WTC11 (cell line): ENCODE measurements around the gene PLCG2. TPM values are rescaled to one million over a fixed set of nuclear protein-coding genes. Genes with fewer than 3 reads are reported as not detected.

ENCODE experiments used
- ATAC-seq: fragments of 200-7000 bp; cut with Tn5 transposase; 2 replicates; pipeline ENCODE4 v1.10.0; 2021; ENCODE audit warnings: mild to moderate bottlenecking, moderate library complexity
- CTCF ChIA-PET: fragments of 300-600 bp; sonication (Branson Sonifier 250); formaldehyde crosslinking; loops from one replicate; lab custom pipeline; 2021; ENCODE audit warnings: antibody characterized with exemption; lab: Charles Lee
- POLR2A ChIA-PET: fragments of 350-600 bp; sonication (Branson Sonifier 250); formaldehyde crosslinking; loops from one replicate; lab custom pipeline; 2021; ENCODE audit warnings: antibody characterized with exemption; lab: Charles Lee
- DNase-seq: peaks from one replicate; pipeline ENCODE4 v3.0.0; 2021; ENCODE audit warnings: low spot score
- H3K27ac Mint-ChIP-seq: 2 replicates; pipeline ENCODE4 v1.8.0; 2021; ENCODE audit warnings: mixed read lengths
- H3K27me3 Mint-ChIP-seq: 2 replicates; pipeline ENCODE4 v1.8.0; 2021; ENCODE audit warnings: low read depth, mild to moderate bottlenecking, moderate library complexity, mixed read lengths
- H3K36me3 Mint-ChIP-seq: 2 replicates; pipeline ENCODE4 v1.8.0; 2021; ENCODE audit warnings: mixed read lengths
- H3K4me1 Mint-ChIP-seq: 2 replicates; pipeline ENCODE4 v1.8.0; 2022; ENCODE audit warnings: mixed read lengths
- H3K4me3 Mint-ChIP-seq: 2 replicates; pipeline ENCODE4 v1.8.0; 2021; ENCODE audit warnings: mild to moderate bottlenecking, moderate library complexity, mixed read lengths
- H3K9me3 Mint-ChIP-seq: 2 replicates; pipeline ENCODE4 v1.8.0; 2021; ENCODE audit warnings: mixed read lengths
- CREB1 ChIP-seq: sonication (generic); formaldehyde crosslinking; IDR thresholded peaks from 2 replicates; pipeline ENCODE4 v1.8.0; 2023; ENCODE audit warnings: mild to moderate bottlenecking, missing genetic modification reagents
- CTCF ChIP-seq: fragments of 200-600 bp; IDR thresholded peaks from 2 replicates; pipeline ENCODE4 v1.8.0; 2022; ENCODE audit warnings: antibody characterized with exemption
- EMX1 ChIP-seq: fragments of 250-450 bp; sonication (Bioruptor Pico); IDR thresholded peaks from 2 replicates; pipeline ENCODE4 v1.8.0; 2021; ENCODE audit warnings: mild to moderate bottlenecking
- ESRRA ChIP-seq: sonication (generic); formaldehyde crosslinking; IDR thresholded peaks from 2 replicates; pipeline ENCODE4 v1.8.1; 2022; ENCODE audit warnings: mild to moderate bottlenecking, missing genetic modification reagents, borderline replicate concordance
- ETV6 ChIP-seq: sonication (generic); formaldehyde crosslinking; IDR thresholded peaks from 2 replicates; pipeline ENCODE4 v1.8.1; 2022; ENCODE audit warnings: mild to moderate bottlenecking, missing genetic modification reagents
- FOXJ3 ChIP-seq: sonication (generic); formaldehyde crosslinking; IDR thresholded peaks from 2 replicates; pipeline ENCODE4 v1.9.0; 2021; ENCODE audit warnings: missing genetic modification reagents, mild to moderate bottlenecking, borderline replicate concordance
- GABPB1 ChIP-seq: sonication (generic); formaldehyde crosslinking; IDR thresholded peaks from 2 replicates; pipeline ENCODE4 v1.8.1; 2023; ENCODE audit warnings: mild to moderate bottlenecking, missing genetic modification reagents
- GRHL2 ChIP-seq: fragments of 250-450 bp; sonication (Bioruptor Pico); IDR thresholded peaks from 2 replicates; pipeline ENCODE4 v1.8.0; 2022; ENCODE audit warnings: mild to moderate bottlenecking, moderate library complexity; ENCODE audit not compliant: insufficient replicate concordance, severe bottlenecking
- JUN ChIP-seq: sonication (generic); formaldehyde crosslinking; IDR thresholded peaks from 2 replicates; pipeline ENCODE4 v1.8.0; 2023; ENCODE audit warnings: mild to moderate bottlenecking, missing genetic modification reagents
- MYBL2 ChIP-seq: sonication (generic); formaldehyde crosslinking; IDR thresholded peaks from 2 replicates; pipeline ENCODE4 v1.8.1; 2023; ENCODE audit warnings: mild to moderate bottlenecking, moderate library complexity, missing genetic modification reagents
- SP1 ChIP-seq: sonication (generic); formaldehyde crosslinking; conservative IDR thresholded peaks from 2 replicates; pipeline ENCODE4 v1.8.1; 2022; ENCODE audit warnings: missing genetic modification reagents
- STAT6 ChIP-seq: sonication (generic); formaldehyde crosslinking; conservative IDR thresholded peaks from 2 replicates; pipeline ENCODE4 v1.8.1; 2023; ENCODE audit warnings: mild to moderate bottlenecking, low read depth, missing genetic modification reagents, moderate library complexity
- TEAD1 ChIP-seq: sonication (generic); formaldehyde crosslinking; IDR thresholded peaks from 2 replicates; pipeline ENCODE4 v1.8.0; 2022; ENCODE audit warnings: mild to moderate bottlenecking, missing genetic modification reagents
- ZNF263 ChIP-seq: sonication (generic); formaldehyde crosslinking; IDR thresholded peaks from 2 replicates; pipeline ENCODE4 v1.8.1; 2022; ENCODE audit warnings: low read depth, mild to moderate bottlenecking, moderate library complexity, missing genetic modification reagents
- total RNA-seq: library from RNA; stranded (reverse); gene quantifications from 3 replicates; pipeline ENCODE4 v1.2.3, GENCODE V29; 2021
- TF ChIP-seq, protein P1 (sequence below): fragments of 250-450 bp; sonication (Bioruptor Pico); IDR thresholded peaks from 2 replicates; pipeline ENCODE4 v1.9.0; 2021; ENCODE audit warnings: mild to moderate bottlenecking
- TF ChIP-seq, protein P2 (sequence below): fragments of 250-450 bp; sonication (Bioruptor Pico); IDR thresholded peaks from 2 replicates; pipeline ENCODE4 v2.1.2; 2022; ENCODE audit warnings: mild to moderate bottlenecking, moderate library complexity
- TF ChIP-seq, protein P3 (sequence below): sonication (generic); formaldehyde crosslinking; IDR thresholded peaks from 2 replicates; pipeline ENCODE4 v1.8.0; 2023; ENCODE audit warnings: mild to moderate bottlenecking, missing genetic modification reagents
- TF ChIP-seq, protein P4 (sequence below): sonication (generic); formaldehyde crosslinking; IDR thresholded peaks from 2 replicates; pipeline ENCODE4 v1.8.1; 2022; ENCODE audit warnings: missing genetic modification reagents, borderline replicate concordance
- TF ChIP-seq, protein P5 (sequence below): sonication (generic); formaldehyde crosslinking; IDR thresholded peaks from 2 replicates; pipeline ENCODE4 v1.8.0; 2022; ENCODE audit warnings: mild to moderate bottlenecking, missing genetic modification reagents

The PLCG2 gene
- total RNA-seq, 1 experiment from 2014 or later: 7.0 TPM

DNA sequence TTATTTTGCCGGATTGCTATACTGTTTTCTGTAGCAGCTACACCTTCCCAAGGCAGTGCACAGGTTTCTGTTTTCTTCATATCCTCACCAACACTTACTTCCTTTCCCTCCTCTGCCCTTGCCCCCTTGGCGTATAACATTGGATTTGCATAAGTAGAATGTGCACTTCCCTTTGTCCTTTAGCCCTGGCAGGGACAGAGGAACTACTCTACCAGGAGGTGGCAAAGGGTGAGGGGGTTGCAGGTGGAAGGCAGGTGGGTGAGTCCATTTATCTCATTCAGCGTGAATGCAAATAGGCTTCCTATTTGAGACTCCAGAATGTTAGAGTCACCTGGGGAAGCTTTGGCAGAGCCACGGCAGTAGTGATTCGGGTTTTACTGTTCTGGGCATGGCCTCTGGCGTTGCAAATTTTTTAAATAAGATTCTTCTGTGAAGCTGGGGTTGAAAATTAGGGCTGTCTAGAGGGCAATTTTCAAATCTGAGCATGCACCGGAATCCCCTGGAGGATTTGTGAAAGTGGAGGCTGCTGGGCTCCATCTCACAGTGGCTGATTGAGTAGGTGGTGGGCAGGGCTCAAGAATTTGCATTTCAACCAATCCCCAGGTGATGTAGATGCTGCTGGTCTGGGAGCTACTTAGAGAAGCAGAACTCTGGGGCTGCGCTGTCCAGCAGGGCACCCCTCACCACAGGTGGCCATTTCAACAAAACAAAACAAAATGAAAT lies 84.7 kb downstream of the PLCG2 start:
- Mint-ChIP-seq H3K9me3 (no peaks in the 10 kb centered on the region), H3K27me3 (peaks cover 7% of the 10 kb centered on the region), H3K27ac (no peak overlapping the region), H3K4me1 (peaks cover 24% of the 10 kb centered on the region), H3K4me3 (peak overlapping the region; percentile 41), H3K36me3 (no peaks in the 10 kb centered on the region)
- POLR2A ChIA-PET: interaction anchor here (0.5 kb wide), 1 partner anchor 12 kb away, joined by 3 read pairs; no protein-coding TSS in a partner anchor
- peak; percentile 24 for DNase-seq
- CTCF ChIA-PET: interaction anchor here (1.0 to 4.1 kb wide), 8 partner anchors 8 to 593 kb away, joined by 3 to 36 read pairs (median 6); no protein-coding TSS in a partner anchor
- ATAC-seq: peak; percentile 84
- TF ChIP-seq ZNF263 (CRISPR knock-in tag) (no peak), GRHL2 (CRISPR knock-in tag) (no peak), ETV6 (CRISPR knock-in tag) (no peak), TEAD1 (CRISPR knock-in tag) (no peak), ESRRA (CRISPR knock-in tag) (no peak), STAT6 (no peak), MYBL2 (CRISPR knock-in tag) (no peak)
- TF ChIP-seq, protein P1, sequence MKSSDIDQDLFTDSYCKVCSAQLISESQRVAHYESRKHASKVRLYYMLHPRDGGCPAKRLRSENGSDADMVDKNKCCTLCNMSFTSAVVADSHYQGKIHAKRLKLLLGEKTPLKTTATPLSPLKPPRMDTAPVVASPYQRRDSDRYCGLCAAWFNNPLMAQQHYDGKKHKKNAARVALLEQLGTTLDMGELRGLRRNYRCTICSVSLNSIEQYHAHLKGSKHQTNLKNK: no peak
- TF ChIP-seq, protein P2, sequence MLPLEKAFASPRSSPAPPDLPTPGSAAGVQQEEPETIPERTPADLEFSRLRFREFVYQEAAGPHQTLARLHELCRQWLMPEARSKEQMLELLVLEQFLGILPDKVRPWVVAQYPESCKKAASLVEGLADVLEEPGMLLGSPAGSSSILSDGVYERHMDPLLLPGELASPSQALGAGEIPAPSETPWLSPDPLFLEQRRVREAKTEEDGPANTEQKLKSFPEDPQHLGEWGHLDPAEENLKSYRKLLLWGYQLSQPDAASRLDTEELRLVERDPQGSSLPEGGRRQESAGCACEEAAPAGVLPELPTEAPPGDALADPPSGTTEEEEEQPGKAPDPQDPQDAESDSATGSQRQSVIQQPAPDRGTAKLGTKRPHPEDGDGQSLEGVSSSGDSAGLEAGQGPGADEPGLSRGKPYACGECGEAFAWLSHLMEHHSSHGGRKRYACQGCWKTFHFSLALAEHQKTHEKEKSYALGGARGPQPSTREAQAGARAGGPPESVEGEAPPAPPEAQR (CRISPR knock-in tag): no peak
- TF ChIP-seq, protein P3, sequence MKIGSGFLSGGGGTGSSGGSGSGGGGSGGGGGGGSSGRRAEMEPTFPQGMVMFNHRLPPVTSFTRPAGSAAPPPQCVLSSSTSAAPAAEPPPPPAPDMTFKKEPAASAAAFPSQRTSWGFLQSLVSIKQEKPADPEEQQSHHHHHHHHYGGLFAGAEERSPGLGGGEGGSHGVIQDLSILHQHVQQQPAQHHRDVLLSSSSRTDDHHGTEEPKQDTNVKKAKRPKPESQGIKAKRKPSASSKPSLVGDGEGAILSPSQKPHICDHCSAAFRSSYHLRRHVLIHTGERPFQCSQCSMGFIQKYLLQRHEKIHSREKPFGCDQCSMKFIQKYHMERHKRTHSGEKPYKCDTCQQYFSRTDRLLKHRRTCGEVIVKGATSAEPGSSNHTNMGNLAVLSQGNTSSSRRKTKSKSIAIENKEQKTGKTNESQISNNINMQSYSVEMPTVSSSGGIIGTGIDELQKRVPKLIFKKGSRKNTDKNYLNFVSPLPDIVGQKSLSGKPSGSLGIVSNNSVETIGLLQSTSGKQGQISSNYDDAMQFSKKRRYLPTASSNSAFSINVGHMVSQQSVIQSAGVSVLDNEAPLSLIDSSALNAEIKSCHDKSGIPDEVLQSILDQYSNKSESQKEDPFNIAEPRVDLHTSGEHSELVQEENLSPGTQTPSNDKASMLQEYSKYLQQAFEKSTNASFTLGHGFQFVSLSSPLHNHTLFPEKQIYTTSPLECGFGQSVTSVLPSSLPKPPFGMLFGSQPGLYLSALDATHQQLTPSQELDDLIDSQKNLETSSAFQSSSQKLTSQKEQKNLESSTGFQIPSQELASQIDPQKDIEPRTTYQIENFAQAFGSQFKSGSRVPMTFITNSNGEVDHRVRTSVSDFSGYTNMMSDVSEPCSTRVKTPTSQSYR (CRISPR knock-in tag): no peak

DNA sequence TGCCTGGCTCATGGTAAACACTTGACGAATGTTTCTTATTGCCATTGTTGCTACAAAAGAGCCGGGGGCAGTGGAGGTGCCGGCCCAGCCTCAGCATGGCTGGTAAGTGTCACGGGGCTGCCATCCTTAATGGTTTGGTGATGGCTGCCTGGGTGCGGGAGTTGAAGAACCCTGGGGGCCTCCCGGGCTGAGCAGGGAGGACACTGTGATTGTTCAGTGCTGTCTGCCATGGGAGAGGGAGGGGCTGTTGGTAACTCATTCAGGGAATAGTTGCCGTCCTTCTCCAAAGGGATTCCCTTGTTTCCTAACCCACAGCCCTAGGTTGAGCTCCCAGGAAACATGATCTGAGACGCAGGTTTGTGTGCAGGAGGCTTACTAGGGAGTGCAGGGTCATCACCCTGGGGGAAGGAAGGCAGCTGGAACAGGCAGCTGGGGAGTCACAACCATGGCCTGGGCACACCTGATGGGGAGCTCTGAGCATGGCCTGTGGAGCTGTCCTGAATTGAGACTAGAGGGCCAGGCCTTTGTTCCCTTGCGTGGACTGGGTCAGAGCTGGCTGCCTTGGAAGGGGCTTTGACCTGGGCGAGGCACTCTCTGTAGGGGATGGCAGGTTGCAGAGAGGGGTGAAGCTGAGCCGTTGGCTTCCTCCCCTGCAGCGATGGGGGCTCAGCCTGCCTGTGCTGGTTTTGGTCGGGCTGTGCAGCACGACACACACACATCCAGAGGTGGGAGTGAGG lies 85.7 kb downstream of the PLCG2 start:
- H3K9me3 Mint-ChIP-seq: no peaks in the 10 kb centered on the region
- peak overlapping the region; percentile 41; the same call in 1 of the 2 replicates for H3K4me3 Mint-ChIP-seq
- H3K27ac Mint-ChIP-seq: no peak overlapping the region
- H3K4me1 Mint-ChIP-seq: peaks cover 24% of the 10 kb centered on the region
- CTCF ChIA-PET: interaction anchor here (0.6 to 4.1 kb wide), 9 partner anchors 7 to 592 kb away, joined by 3 to 36 read pairs (median 4); no protein-coding TSS in a partner anchor
- H3K27me3 Mint-ChIP-seq: peaks cover 7% of the 10 kb centered on the region
- POLR2A ChIA-PET: interaction anchor here (0.5 kb wide), 1 partner anchor 11 kb away, joined by 3 read pairs; no protein-coding TSS in a partner anchor
- DNase-seq (no peak), ATAC-seq (peak; percentile 14; the same call in 1 of the 2 replicates)
- H3K36me3 Mint-ChIP-seq: no peaks in the 10 kb centered on the region
- TF ChIP-seq EMX1: no peak
- no peak for TF ChIP-seq SP1
- TF ChIP-seq, protein P4, sequence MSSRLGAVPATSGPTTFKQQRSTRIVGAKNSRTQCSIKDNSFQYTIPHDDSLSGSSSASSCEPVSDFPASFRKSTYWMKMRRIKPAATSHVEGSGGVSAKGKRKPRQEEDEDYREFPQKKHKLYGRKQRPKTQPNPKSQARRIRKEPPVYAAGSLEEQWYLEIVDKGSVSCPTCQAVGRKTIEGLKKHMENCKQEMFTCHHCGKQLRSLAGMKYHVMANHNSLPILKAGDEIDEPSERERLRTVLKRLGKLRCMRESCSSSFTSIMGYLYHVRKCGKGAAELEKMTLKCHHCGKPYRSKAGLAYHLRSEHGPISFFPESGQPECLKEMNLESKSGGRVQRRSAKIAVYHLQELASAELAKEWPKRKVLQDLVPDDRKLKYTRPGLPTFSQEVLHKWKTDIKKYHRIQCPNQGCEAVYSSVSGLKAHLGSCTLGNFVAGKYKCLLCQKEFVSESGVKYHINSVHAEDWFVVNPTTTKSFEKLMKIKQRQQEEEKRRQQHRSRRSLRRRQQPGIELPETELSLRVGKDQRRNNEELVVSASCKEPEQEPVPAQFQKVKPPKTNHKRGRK (CRISPR knock-in tag): no peak
- TF ChIP-seq FOXJ3 (CRISPR knock-in tag): no peak
- TF ChIP-seq CREB1 (CRISPR knock-in tag): no peak
- no peak for TF ChIP-seq GABPB1
- TF ChIP-seq CTCF: no peak
- TF ChIP-seq, protein P5, sequence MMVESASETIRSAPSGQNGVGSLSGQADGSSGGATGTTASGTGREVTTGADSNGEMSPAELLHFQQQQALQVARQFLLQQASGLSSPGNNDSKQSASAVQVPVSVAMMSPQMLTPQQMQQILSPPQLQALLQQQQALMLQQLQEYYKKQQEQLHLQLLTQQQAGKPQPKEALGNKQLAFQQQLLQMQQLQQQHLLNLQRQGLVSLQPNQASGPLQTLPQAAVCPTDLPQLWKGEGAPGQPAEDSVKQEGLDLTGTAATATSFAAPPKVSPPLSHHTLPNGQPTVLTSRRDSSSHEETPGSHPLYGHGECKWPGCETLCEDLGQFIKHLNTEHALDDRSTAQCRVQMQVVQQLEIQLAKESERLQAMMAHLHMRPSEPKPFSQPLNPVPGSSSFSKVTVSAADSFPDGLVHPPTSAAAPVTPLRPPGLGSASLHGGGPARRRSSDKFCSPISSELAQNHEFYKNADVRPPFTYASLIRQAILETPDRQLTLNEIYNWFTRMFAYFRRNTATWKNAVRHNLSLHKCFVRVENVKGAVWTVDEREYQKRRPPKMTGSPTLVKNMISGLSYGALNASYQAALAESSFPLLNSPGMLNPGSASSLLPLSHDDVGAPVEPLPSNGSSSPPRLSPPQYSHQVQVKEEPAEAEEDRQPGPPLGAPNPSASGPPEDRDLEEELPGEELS (CRISPR knock-in tag): no peak
- TF ChIP-seq JUN: no peak
- no peak for TF ChIP-seq GRHL2 (CRISPR knock-in tag)
- TF ChIP-seq MYBL2 (CRISPR knock-in tag): no peak
